Measurements from ENCODE around the gene CA11.

CA11 gene

DNA sequence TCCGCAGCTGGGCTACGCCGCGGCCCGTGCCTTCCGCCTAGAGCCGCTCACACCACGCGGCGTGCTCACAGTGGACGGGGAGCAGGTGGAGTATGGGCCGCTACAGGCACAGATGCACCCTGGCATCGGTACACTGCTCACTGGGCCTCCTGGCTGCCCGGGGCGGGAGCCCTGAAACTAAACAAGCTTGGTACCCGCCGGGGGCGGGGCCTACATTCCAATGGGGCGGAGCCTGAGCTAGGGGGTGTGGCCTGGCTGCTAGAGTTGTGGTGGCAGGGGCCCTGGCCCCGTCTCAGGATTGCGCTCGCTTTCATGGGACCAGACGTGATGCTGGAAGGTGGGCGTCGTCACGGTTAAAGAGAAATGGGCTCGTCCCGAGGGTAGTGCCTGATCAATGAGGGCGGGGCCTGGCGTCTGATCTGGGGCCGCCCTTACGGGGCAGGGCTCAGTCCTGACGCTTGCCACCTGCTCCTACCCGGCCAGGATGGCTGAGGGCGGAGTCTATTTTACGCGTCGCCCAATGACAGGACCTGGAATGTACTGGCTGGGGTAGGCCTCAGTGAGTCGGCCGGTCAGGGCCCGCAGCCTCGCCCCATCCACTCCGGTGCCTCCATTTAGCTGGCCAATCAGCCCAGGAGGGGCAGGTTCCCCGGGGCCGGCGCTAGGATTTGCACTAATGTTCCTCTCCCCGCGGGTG lies 16.2 kb downstream of the CA11 start:
- no peak for DNase-seq (ENCODE audit: low read depth in 2 of 3, low spot score in 1 of 3)

DNA sequence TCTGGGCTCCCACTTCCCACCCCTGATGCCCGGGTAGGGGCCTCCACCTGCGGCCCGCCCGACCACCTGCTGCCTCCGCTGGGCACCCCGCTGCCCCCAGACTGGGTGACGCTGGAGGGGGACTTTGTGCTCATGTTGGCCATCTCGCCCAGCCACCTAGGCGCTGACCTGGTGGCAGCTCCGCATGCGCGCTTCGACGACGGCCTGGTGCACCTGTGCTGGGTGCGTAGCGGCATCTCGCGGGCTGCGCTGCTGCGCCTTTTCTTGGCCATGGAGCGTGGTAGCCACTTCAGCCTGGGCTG lies 16.7 kb downstream of the CA11 start:
- DNase-seq (ENCODE audit: low read depth in 2 of 3, low spot score in 1 of 3), result no peak

- DNase-seq (ENCODE audit: low read depth in 2 of 3, low spot score in 1 of 3), result no peak
These were observed 17.3 kb downstream of the CA11 start for GRCh38 chr19:48628486-48629296.

- DNase-seq (ENCODE audit: low read depth in 2 of 3, low spot score in 1 of 3), result no peak
These were observed 18.1 kb downstream of the CA11 start for GRCh38 chr19:48627865-48628314.

- DNase-seq (ENCODE audit: low read depth in 2 of 3, low spot score in 1 of 3), result no peak
These were observed 18.7 kb downstream of the CA11 start for GRCh38 chr19:48627201-48627864.

DNA sequence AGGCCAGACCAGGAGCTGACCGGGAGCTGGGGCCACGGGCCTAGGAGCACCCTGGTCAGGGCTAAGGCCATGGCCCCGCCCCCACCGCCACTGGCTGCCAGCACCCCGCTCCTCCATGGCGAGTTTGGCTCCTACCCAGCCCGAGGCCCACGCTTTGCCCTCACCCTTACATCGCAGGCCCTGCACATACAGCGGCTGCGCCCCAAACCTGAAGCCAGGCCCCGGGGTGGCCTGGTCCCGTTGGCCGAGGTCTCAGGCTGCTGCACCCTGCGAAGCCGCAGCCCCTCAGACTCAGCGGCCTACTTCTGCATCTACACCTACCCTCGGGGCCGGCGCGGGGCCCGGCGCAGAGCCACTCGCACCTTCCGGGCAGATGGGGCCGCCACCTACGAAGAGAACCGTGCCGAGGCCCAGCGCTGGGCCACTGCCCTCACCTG lies 20.1 kb downstream of the CA11 start:
- no peak for DNase-seq (ENCODE audit: low read depth in 2 of 3, low spot score in 1 of 3)

DNA sequence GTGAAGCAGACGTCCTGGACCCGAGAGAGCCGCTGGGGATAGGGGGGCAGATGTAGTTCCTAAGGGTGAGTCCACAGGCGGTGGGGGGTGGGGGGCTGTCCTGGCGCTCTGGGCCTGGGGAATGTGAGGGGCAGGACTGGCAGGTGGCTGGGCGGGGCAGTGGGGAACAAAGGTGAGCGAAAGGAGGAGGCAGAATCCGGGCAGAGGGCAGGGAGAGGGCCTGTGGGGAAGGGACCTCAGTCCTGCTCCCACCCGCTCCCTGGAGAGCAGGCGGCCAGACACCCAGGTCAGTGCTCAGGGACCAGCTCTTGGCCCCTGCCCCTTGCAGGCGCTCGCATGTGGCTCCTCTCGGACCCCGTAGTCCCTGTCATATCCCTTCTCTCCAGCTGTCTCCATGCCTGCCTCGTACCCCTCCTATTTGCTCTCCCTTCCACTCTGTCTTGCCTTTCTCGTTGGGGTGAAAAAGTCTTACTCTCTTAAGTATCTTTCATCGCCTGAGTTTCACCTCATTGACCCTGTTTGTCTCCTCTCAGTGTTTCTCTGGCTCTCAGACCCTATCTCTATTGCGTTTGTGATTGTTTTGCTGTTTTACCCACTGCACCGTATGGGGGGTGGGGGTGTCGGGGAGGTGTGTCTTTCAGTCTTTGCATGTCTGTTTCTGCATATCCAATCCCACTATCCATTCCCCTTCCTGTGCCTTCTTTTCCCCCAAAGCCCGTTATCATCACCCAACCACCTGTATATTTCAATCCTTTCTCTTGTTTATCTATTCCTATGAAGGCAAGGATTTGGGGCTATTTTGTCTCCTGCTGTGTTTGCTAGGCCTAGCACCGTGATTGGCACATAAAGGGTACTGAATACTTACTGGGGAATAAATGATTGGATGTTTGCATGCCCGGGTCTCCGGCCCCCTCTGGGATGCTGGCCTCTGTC lies 20.9 kb downstream of the CA11 start:
- DNase-seq (ENCODE audit: low read depth in 2 of 3, low spot score in 1 of 3), result no peak

DNA sequence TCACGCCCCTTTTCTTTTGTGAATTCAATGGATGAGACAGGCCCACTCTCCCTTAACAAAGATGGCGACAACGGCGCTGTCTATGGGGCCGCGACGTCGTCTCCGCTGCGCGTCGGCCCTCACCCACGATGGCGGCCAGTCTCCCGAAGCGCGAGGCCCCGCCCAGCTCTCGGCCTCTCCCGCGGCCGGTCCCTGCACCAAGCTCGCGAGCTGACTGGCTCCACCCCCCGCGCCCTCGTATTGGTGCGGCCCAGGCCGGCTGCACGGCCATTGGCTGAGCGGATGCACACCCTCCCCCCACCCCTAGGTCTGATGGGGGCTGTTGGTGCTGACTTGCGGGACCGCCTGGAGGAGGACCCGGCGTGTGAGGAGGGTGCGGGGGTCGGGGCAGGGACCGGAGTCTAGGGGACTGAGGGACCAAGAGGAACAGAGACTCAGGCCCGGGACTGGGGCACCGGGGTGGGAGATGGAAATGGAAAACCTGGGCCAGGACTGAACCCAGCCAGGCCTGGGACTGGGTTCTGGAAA lies 21.9 kb downstream of the CA11 start:
- peak; percentile 94 to 99 (median 95) for DNase-seq (ENCODE audit: low read depth in 2 of 3, low spot score in 1 of 3)

DNA sequence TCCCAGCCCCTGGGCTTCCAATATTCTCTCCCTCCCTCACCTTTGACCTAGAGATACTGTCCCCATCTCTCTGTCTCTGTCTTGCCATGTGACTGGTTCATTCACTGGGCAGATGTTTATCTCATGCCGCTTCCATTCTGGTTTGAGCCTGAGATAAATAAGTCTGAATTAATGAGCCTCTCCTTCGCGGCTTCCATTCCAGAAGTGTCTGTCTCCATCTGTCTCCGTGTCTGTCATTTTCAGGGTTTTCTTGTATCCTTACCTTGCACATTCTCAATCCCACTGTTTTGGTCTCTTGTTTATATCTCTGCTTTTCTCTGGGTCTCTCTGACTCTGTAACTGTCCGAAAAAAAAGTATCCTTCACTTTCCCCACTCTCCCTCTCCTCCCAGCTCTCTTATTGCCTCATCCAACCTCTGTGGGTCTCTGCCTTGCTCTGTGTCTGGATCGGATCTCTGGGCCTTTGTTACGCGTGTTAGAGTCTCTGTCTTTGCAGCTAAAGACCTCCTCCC lies 22.4 kb downstream of the CA11 start:
- no peak for DNase-seq (ENCODE audit: low read depth in 2 of 3, low spot score in 1 of 3)

- no peak for DNase-seq (ENCODE audit: low read depth in 2 of 3, low spot score in 1 of 3)
These were observed 26.0 kb downstream of the CA11 start for GRCh38 chr19:48619692-48620585.

DNA sequence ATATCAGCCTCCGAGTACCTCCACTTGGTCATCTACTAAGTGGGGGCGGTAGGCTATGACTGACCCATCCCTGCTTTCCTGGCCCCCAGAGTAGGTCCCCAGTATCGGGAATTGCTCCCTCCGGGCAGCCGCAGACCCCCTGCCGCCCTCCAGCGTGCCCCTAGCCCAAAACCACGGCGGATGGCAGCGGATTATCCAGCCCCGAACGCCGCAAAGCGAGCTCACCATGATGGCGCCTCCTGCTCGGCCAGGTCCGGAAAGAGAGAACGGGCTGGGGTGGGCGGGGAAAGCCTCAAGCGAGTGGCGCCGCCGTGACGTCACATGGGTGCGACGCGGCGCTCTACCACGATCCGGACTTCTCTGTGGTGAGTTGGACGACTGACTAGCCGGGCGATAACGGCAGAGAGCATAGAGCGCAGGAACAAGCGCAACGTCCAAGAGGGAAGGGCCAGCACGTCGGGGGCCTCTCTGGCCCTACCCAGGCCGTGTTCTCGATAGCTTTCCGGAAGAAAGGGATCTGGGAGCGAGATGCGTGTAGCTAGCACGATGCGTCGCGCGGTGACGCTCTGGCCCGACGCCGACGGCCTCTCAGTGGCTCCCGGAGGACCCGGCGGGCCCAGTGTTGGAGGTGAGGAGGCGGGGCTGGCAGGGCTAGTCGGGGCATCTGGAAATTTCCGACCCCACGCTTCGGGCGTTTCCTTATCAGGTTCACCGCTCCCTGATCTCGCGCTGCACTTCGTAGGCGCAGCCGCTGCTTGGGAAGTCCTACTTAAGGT lies 26.9 kb downstream of the CA11 start, which contains the start of the genes RPL18 and SPHK2:
Gene RPL18 (minus strand): TSS at position 263 of the 776 bp plus-strand sequence. CDS start 35 bp downstream, at position 228.
Gene SPHK2 (plus strand): TSS at position 591 of the 776 bp plus-strand sequence. CDS start 1,009 bp downstream, outside the sequence.
- peak; percentile 89 to 94 (median 92) for DNase-seq (ENCODE audit: low read depth in 2 of 3, low spot score in 1 of 3)

- no peak for DNase-seq (ENCODE audit: low read depth in 2 of 3, low spot score in 1 of 3)
These were observed 27.6 kb downstream of the CA11 start for GRCh38 chr19:48618278-48618915.

- DNase-seq (ENCODE audit: low read depth in 2 of 3, low spot score in 1 of 3), result no peak
These were observed 28.6 kb downstream of the CA11 start for GRCh38 chr19:48617146-48617937.

DNA sequence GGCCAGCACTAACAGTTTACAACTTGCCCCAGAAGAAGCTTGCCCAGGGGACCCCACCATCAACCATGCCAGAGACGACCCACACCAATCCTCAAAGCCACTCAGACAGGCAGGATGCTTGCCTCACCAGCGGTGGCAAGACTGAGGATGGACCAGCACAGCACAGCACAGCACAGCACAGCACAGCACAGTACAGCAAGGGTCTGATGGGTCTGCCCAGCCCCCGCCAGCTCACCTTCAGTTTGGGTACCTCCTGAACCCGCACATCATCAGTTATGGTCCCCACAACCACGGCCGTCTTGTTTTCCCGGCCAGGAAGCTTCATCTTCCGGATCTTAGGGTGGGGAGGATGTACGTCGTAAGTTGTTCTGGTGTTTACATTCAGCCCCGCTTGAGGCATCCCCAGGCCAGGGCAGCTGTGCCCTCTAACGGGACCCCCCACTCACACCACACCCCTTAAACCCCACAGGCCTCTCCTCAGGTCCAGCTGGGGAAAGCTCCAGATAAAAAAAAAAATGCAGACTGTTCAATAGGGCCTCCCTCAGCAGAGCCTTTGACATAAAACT lies 29.4 kb downstream of the CA11 start:
- DNase-seq (ENCODE audit: low read depth in 2 of 3, low spot score in 1 of 3), result no peak

GRCh38 chr19:48616041-48616436 lies 29.9 kb downstream of the CA11 start:
- no peak for DNase-seq (ENCODE audit: low read depth in 2 of 3, low spot score in 1 of 3)

GRCh38 chr19:48615231-48616040 lies 30.6 kb downstream of the CA11 start:
- DNase-seq (ENCODE audit: low read depth in 2 of 3, low spot score in 1 of 3), result no peak
